ENCODE results near the gene EAF1. TPM values are rescaled to one million over a fixed set of nuclear protein-coding genes. Genes with fewer than 3 reads are reported as not detected.
A peak's percentile ranks its signal among the peaks of the same experiment; 100 is the strongest.
"Not testable (repeated sequence)": the region's sequence is repeated elsewhere in the genome, so short reads cannot be mapped to it uniquely, and the experiment has no call there.

The EAF1 gene
- total and polyA plus RNA-seq, 2 donors (not counting 1 experiment from before 2014, with no cell fraction given): 11.1 to 22.6 TPM

DNA sequence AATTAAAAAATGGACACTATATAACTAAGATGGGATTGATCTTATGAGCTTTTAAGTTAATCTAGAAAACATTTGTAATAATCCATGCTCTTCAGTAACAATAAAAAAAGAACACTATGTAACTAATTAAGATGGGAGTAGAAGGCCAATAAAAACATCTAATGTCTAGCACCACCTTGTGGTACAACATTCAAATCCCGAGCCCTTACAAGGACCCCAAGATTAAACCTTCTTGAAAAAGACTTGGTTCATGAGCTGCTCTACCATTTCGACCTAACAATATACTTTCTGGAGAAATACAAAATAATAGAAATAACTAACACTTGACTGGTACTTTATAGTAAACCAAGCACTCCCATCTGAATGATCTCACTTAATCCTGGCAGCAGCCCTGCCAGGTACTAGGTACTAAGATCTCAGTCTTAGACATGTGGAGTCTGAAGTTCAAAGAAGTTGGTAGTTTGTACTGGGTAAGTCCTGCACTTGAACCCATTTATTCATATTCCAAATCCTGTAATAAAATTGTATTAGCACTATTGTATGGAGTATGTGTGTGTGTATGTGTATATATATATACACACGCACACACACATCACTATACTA is 21.8 kb upstream of the EAF1 start:
- Histone ChIP-seq H3K4me2 (ENCODE audit: extremely low read depth, insufficient read depth, low read length) (no peak overlapping the region), H4K20me1 (ENCODE audit: control insufficient read depth, extremely low read depth, insufficient read depth, low read length) (no peaks in the 10 kb centered on the region), H3K9ac (ENCODE audit: insufficient read depth, low read length) (no peak overlapping the region), H3K4me1 (ENCODE audit: control insufficient read depth, extremely low read depth, insufficient read depth, low read length) (no peaks in the 10 kb centered on the region), H3K79me2 (ENCODE audit: control insufficient read depth, insufficient read depth, low read length) (no peaks in the 10 kb centered on the region), H3K27me3 (ENCODE audit: control insufficient read depth, insufficient read depth, low read length) (no peaks in the 10 kb centered on the region), H3K9me3 (ENCODE audit: control insufficient read depth, insufficient read depth, low read depth, low read length) (no peaks in the 10 kb centered on the region), H3K27ac (ENCODE audit: insufficient read depth, low read length) (no peak overlapping the region), H3K4me3 (replicated peaks in 1 of 4; ENCODE audit: control extremely low read depth in 1 of 4, insufficient read depth in 1 of 4, low read depth in 3 of 4, low read length in 4 of 4) (no peak overlapping the region), H3K36me3 (ENCODE audit: control insufficient read depth, insufficient read depth, low read length) (no peaks in the 10 kb centered on the region), H2AFZ (ENCODE audit: low read length) (no peak overlapping the region)
- no peak for TF ChIP-seq EZH2 (IDR thresholded peaks at IDR 0.05; ENCODE audit: low read length, missing control alignments)
- TF ChIP-seq, protein P1, sequence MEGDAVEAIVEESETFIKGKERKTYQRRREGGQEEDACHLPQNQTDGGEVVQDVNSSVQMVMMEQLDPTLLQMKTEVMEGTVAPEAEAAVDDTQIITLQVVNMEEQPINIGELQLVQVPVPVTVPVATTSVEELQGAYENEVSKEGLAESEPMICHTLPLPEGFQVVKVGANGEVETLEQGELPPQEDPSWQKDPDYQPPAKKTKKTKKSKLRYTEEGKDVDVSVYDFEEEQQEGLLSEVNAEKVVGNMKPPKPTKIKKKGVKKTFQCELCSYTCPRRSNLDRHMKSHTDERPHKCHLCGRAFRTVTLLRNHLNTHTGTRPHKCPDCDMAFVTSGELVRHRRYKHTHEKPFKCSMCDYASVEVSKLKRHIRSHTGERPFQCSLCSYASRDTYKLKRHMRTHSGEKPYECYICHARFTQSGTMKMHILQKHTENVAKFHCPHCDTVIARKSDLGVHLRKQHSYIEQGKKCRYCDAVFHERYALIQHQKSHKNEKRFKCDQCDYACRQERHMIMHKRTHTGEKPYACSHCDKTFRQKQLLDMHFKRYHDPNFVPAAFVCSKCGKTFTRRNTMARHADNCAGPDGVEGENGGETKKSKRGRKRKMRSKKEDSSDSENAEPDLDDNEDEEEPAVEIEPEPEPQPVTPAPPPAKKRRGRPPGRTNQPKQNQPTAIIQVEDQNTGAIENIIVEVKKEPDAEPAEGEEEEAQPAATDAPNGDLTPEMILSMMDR (conservative IDR thresholded peaks at IDR 0.05 in 1 of 2, IDR thresholded peaks at IDR 0.05 in 1 of 2; ENCODE audit: low read depth in 1 of 2, low read length in 2 of 2): peak; percentile 54 to 57
- DNase-seq (ENCODE audit: low read depth in 2 of 2): peak; percentile 56 to 77

DNA sequence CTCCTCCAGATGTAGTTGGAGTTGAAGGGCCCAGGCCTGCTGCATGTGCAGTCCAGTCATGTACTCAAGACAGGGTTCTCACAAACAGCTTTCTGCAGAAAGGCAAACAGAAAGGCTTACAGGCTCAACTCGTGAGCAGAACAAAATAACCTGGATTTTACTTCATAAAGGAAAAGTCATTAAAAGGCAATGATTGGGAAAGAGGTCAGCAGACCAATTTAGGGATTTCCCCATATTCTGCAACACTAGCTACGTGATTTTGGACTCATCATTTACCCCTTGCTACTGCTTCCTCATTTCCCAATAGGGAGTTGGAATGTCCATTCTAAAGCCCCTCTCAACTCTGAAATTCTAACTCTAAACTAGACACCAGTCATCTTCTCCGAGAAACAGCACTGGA is 18.2 kb upstream of the EAF1 start:
- Histone ChIP-seq H3K36me3 (ENCODE audit: control insufficient read depth, insufficient read depth, low read length) (peaks cover 3% of the 10 kb centered on the region), H3K4me3 (replicated peaks in 1 of 4; ENCODE audit: control extremely low read depth in 1 of 4, insufficient read depth in 1 of 4, low read depth in 3 of 4, low read length in 4 of 4) (no peak overlapping the region), H3K4me2 (ENCODE audit: extremely low read depth, insufficient read depth, low read length) (no peak overlapping the region), H3K79me2 (ENCODE audit: control insufficient read depth, insufficient read depth, low read length) (no peaks in the 10 kb centered on the region), H3K4me1 (ENCODE audit: control insufficient read depth, extremely low read depth, insufficient read depth, low read length) (no peaks in the 10 kb centered on the region), H4K20me1 (ENCODE audit: control insufficient read depth, extremely low read depth, insufficient read depth, low read length) (no peaks in the 10 kb centered on the region), H3K9ac (ENCODE audit: insufficient read depth, low read length) (no peak overlapping the region), H2AFZ (ENCODE audit: low read length) (no peak overlapping the region), H3K27me3 (ENCODE audit: control insufficient read depth, insufficient read depth, low read length) (no peaks in the 10 kb centered on the region), H3K27ac (ENCODE audit: insufficient read depth, low read length) (no peak overlapping the region), H3K9me3 (ENCODE audit: control insufficient read depth, insufficient read depth, low read depth, low read length) (no peaks in the 10 kb centered on the region)
- DNase-seq (ENCODE audit: low read depth in 2 of 2): no peak
- TF ChIP-seq, protein P1 (conservative IDR thresholded peaks at IDR 0.05 in 1 of 2, IDR thresholded peaks at IDR 0.05 in 1 of 2; ENCODE audit: low read depth in 1 of 2, low read length in 2 of 2): no peak
- TF ChIP-seq EZH2 (IDR thresholded peaks at IDR 0.05; ENCODE audit: low read length, missing control alignments): no peak

DNA sequence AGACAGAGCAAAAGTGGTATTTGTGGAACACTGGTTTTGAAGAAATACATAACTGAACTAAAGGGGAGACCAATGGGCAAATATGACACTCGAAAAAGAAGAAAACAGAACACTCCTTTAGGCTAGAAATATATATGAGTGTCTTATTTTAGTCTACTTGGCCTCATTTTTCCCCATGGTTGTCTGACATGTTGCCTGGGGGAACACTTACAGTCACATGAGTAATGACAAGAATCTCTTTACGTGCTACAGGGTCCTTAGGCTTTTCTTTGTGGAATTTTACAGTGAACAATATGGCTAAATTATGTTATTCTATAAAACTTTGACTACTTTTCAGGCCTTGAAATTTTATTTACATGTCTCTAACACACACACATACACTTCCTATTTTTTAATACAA is 17.6 kb upstream of the EAF1 start:
- no peak overlapping the region for H3K27ac ChIP-seq (ENCODE audit: insufficient read depth, low read length)
- H3K36me3 ChIP-seq (ENCODE audit: control insufficient read depth, insufficient read depth, low read length): peaks cover 3% of the 10 kb centered on the region
- H3K4me1 ChIP-seq (ENCODE audit: control insufficient read depth, extremely low read depth, insufficient read depth, low read length): no peaks in the 10 kb centered on the region
- no peaks in the 10 kb centered on the region for H3K9me3 ChIP-seq (ENCODE audit: control insufficient read depth, insufficient read depth, low read depth, low read length)
- H3K4me3 ChIP-seq (replicated peaks in 1 of 4; ENCODE audit: control extremely low read depth in 1 of 4, insufficient read depth in 1 of 4, low read depth in 3 of 4, low read length in 4 of 4): no peak overlapping the region
- DNase-seq (ENCODE audit: low read depth in 2 of 2): no peak
- no peak overlapping the region for H3K9ac ChIP-seq (ENCODE audit: insufficient read depth, low read length)
- no peak overlapping the region for H2AFZ ChIP-seq (ENCODE audit: low read length)
- H3K4me2 ChIP-seq (ENCODE audit: extremely low read depth, insufficient read depth, low read length): no peak overlapping the region
- no peaks in the 10 kb centered on the region for H3K79me2 ChIP-seq (ENCODE audit: control insufficient read depth, insufficient read depth, low read length)
- TF ChIP-seq, protein P1 (conservative IDR thresholded peaks at IDR 0.05 in 1 of 2, IDR thresholded peaks at IDR 0.05 in 1 of 2; ENCODE audit: low read depth in 1 of 2, low read length in 2 of 2): no peak
- no peak for TF ChIP-seq EZH2 (IDR thresholded peaks at IDR 0.05; ENCODE audit: low read length, missing control alignments)
- H3K27me3 ChIP-seq (ENCODE audit: control insufficient read depth, insufficient read depth, low read length): no peaks in the 10 kb centered on the region
- H4K20me1 ChIP-seq (ENCODE audit: control insufficient read depth, extremely low read depth, insufficient read depth, low read length): no peaks in the 10 kb centered on the region

DNA sequence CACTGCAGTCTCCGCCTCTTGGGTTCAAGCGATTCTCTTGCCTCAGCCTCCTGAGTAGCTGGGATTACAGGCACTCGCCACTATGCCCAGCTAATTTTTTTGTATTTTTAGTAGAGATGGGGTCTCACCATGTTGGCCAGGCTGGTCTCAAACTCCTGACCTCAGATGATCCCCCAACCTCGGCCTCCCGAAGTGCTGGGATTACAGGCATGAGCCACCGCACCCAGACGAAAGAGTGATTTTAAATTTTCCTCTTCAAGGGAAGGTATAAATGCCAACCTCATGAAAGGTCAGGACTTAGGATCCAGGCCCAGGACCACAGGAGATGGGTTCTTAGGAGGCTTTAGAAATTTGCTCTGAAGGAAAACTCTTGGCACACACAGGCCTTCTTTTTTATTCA is 16.4 kb upstream of the EAF1 start:
- DNase-seq (ENCODE audit: low read depth in 2 of 2); H3K36me3 ChIP-seq (ENCODE audit: control insufficient read depth, insufficient read depth, low read length); H2AFZ ChIP-seq (ENCODE audit: low read length); H3K27me3 ChIP-seq (ENCODE audit: control insufficient read depth, insufficient read depth, low read length); H3K27ac ChIP-seq (ENCODE audit: insufficient read depth, low read length); H3K9ac ChIP-seq (ENCODE audit: insufficient read depth, low read length); H4K20me1 ChIP-seq (ENCODE audit: control insufficient read depth, extremely low read depth, insufficient read depth, low read length); H3K4me2 ChIP-seq (ENCODE audit: extremely low read depth, insufficient read depth, low read length); H3K4me1 ChIP-seq (ENCODE audit: control insufficient read depth, extremely low read depth, insufficient read depth, low read length); H3K4me3 ChIP-seq (replicated peaks in 1 of 4; ENCODE audit: control extremely low read depth in 1 of 4, insufficient read depth in 1 of 4, low read depth in 3 of 4, low read length in 4 of 4); H3K79me2 ChIP-seq (ENCODE audit: control insufficient read depth, insufficient read depth, low read length); H3K9me3 ChIP-seq (ENCODE audit: control insufficient read depth, insufficient read depth, low read depth, low read length): not testable (repeated sequence)
